ENCODE results near the gene TNP2. TPM values are rescaled to one million over a fixed set of nuclear protein-coding genes. Genes with fewer than 3 reads are reported as not detected.

TNP2 gene
- total and polyA plus RNA-seq, 2 donors (not counting 3 experiments of a cell fraction or from before 2014, with no cell fraction given) = not detected

- H3K9me1 ChIP-seq (replicated peaks; ENCODE audit: control insufficient read depth, extremely low read depth, insufficient read depth, low read length) = no peaks in the 10 kb centered on the region
- no peak for FAIRE-seq
- no peak overlapping the region for H3K4me3 ChIP-seq (replicated peaks in 1 of 3; ENCODE audit: insufficient read depth in 1 of 3, low read depth in 1 of 3, low read length in 3 of 3)
- no peak overlapping the region for H3K9ac ChIP-seq (replicated peaks; ENCODE audit: extremely low read depth, insufficient read depth, low read length)
- dilution Hi-C loops (cut with MboI; ENCODE audit: extremely low pct_ligation_motif_present, low sequenced_read_pairs) = no loop called here
- H3K36me3 ChIP-seq (ENCODE audit: control insufficient read depth in 2 of 2, extremely low read depth in 1 of 2, insufficient read depth in 2 of 2, low read length in 2 of 2) = no peaks in the 10 kb centered on the region
- intact Hi-C loops (cut with micrococcal nuclease) = no loop called here
- H3K79me2 ChIP-seq (ENCODE audit: control insufficient read depth, insufficient read depth, low read length) = no peaks in the 10 kb centered on the region
- ChIA-PET CTCF (no interaction called here), POLR2A (no interaction called here)
- H3K4me1 ChIP-seq (ENCODE audit: control insufficient read depth, extremely low read depth, insufficient read depth, low read length) = no peaks in the 10 kb centered on the region
- no peaks in the 10 kb centered on the region for H4K20me1 ChIP-seq (replicated peaks; ENCODE audit: control insufficient read depth, extremely low read depth, insufficient read depth, low read length)
- TF ChIP-seq GATA2 (IDR thresholded peaks at IDR 0.05; ENCODE audit: insufficient read depth, insufficient read length, low read depth, low read length) (no peak), FOS (IDR thresholded peaks at IDR 0.05; ENCODE audit: borderline replicate concordance, insufficient read depth, low read length) (no peak), EZH2 (IDR thresholded peaks at IDR 0.05; ENCODE audit: borderline replicate concordance, low read depth, low read length, severe bottlenecking) (no peak), JUN (IDR thresholded peaks at IDR 0.05; ENCODE audit: borderline replicate concordance, insufficient read depth, insufficient read length, low read depth) (no peak), POLR2A (IDR thresholded peaks at IDR 0.05; ENCODE audit: low read depth, low read length) (no peak), MAX (IDR thresholded peaks at IDR 0.05; ENCODE audit: insufficient read depth, insufficient read length) (no peak), POLR2AphosphoS5 (IDR thresholded peaks at IDR 0.05; ENCODE audit: insufficient read depth, low read depth, low read length) (no peak), CTCF (IDR thresholded peaks at IDR 0.05; ENCODE audit: extremely low read depth in 1 of 2, insufficient read depth in 1 of 2, low read depth in 1 of 2, low read length in 2 of 2) (no peak), MYC (IDR thresholded peaks at IDR 0.05; ENCODE audit: low read depth, low read length) (no peak)
- BruUV-seq (replicated peaks) = no TSS peak
- no peak overlapping the region for H3K4me2 ChIP-seq (ENCODE audit: insufficient read depth, low read length)
- no peaks in the 10 kb centered on the region for H3K27me3 ChIP-seq (ENCODE audit: control insufficient read depth in 2 of 2, insufficient read depth in 2 of 2, low read length in 2 of 2)
- no peak overlapping the region for H3K27ac ChIP-seq (ENCODE audit: insufficient read depth, low read depth, low read length)
- DNase-seq (ENCODE audit: low read depth, low spot score) = no peak
- H2AFZ ChIP-seq (ENCODE audit: low read depth, low read length) = no peak overlapping the region
- H3K9me3 ChIP-seq (replicated peaks; ENCODE audit: control insufficient read depth, insufficient read depth, low read length) = no peaks in the 10 kb centered on the region
Observed at GRCh38 chr16:11295672-11296071, 26.5 kb upstream of the TNP2 start.
